Measurements from ENCODE around the gene SGPP2. TPM values are rescaled to one million over a fixed set of nuclear protein-coding genes. Genes with fewer than 3 reads are reported as not detected.

The SGPP2 gene
- total RNA-seq, 1 experiment from 2014 or later: not detected

DNA sequence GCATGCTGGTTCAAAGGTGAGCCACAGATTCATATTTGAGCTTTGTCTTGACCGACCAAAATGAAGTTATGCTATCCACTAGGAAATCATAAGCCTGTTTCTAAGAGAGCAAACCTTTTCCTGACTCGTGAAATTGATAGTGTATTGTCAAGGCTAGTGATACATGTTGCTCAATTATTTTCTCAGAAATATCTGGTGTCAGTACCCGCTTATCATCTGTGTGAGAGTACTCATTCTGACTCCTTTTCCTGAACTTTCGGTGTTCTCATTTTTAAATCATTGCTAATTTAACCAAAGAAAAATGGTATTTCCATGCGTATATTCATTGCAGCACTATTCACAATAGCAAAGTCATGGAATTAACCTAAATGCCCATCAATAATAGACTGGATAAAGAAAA is 56.2 kb downstream of the SGPP2 start:
- no peak overlapping the region for H3K18ac ChIP-seq (ENCODE audit: insufficient read length, low read depth, low read length)
- H3K27me3 ChIP-seq (ENCODE audit: insufficient read depth, low read length): peaks cover 3% of the 10 kb centered on the region; the same call in 1 of the 2 replicates
- Mint-ChIP-seq H3K4me1 (peaks cover 11% of the 10 kb centered on the region in 2 experiments), H3K4me3 (no peak overlapping the region), H3K9me3 (no peaks in the 10 kb centered on the region; a peak in 1 of 5 replicates), H3K27ac (no peak overlapping the region), H3K27me3 (ENCODE audit: low read depth) (peaks cover 93% of the 10 kb centered on the region), H3K36me3 (ENCODE audit: insufficient read depth in 1 of 3, low read depth in 3 of 3) (no peaks in the 10 kb centered on the region)
- H3K4me2 ChIP-seq (ENCODE audit: insufficient read depth, insufficient read length, low read length): no peak overlapping the region
- H3K23ac ChIP-seq (ENCODE audit: insufficient read length, low read depth, low read length): no peak overlapping the region
- no peak overlapping the region for H2BK15ac ChIP-seq (ENCODE audit: low read depth, low read length)
- H2AK5ac ChIP-seq (ENCODE audit: insufficient read length, low read length): no peak overlapping the region
- H2BK12ac ChIP-seq (ENCODE audit: insufficient read length, low read depth, low read length): no peak overlapping the region
- H3K14ac ChIP-seq (ENCODE audit: insufficient read depth, low read length): no peak overlapping the region
- H3K23me2 ChIP-seq (ENCODE audit: insufficient read length, low read depth, low read length, poor library complexity, severe bottlenecking): no peaks in the 10 kb centered on the region
- H3T11ph ChIP-seq (ENCODE audit: low read length): no peak overlapping the region
- no peak overlapping the region for H2BK120ac ChIP-seq (ENCODE audit: low read depth, low read length, poor library complexity, severe bottlenecking)
- no CpG with 5 or more reads among the region's 5 CpGs for WGBS (ENCODE audit: extremely low coverage, insufficient read length, low lambda C conversion rate)
- no peaks in the 10 kb centered on the region for H3K79me1 ChIP-seq (ENCODE audit: insufficient read depth, low read depth, low read length, poor library complexity, severe bottlenecking)
- no peak overlapping the region for H2BK5ac ChIP-seq (ENCODE audit: insufficient read length, low read length)
- no peak overlapping the region for H2BK20ac ChIP-seq (ENCODE audit: low read depth, low read length, poor library complexity, severe bottlenecking)
- H4K20me1 ChIP-seq (ENCODE audit: control insufficient read depth, insufficient read depth, insufficient read length): no peaks in the 10 kb centered on the region
- H4K5ac ChIP-seq (ENCODE audit: insufficient read length, low read depth, low read length): no peak overlapping the region
- no peak for DNase-seq
- no peak overlapping the region for H3K56ac ChIP-seq (ENCODE audit: insufficient read length, low read depth, low read length)
- no peaks in the 10 kb centered on the region for H3K4me1 ChIP-seq (ENCODE audit: insufficient read depth, low read length)
- H2AFZ ChIP-seq (ENCODE audit: low read length): no peak overlapping the region
- H4K91ac ChIP-seq (ENCODE audit: insufficient read length, low read depth, low read length): no peak overlapping the region
- no peak overlapping the region for H3K4ac ChIP-seq (ENCODE audit: low read depth, low read length)
- no peak overlapping the region for H3K27ac ChIP-seq (ENCODE audit: insufficient read length, low read depth, low read length)
- H3K79me2 ChIP-seq (ENCODE audit: insufficient read depth, low read length): no peaks in the 10 kb centered on the region
- TF ChIP-seq CTCF (conservative IDR thresholded peaks at IDR 0.05): no peak
- H3K9me3 ChIP-seq (ENCODE audit: control insufficient read depth, low read depth, low read length): no peaks in the 10 kb centered on the region
- H4K8ac ChIP-seq (replicated peaks; ENCODE audit: insufficient read length, low read depth, low read length): no peak overlapping the region
- H3K9ac ChIP-seq (ENCODE audit: extremely low read depth, insufficient read length, low read length): no peak overlapping the region

Data from H9 (cell line).